Cardiac fibroblast (primary cell): ENCODE data around the gene INTS11.

Experiments
- DNase-seq, 2 donors: peaks; one replicate each; pipeline versions ENCODE4 v3.0.0 to v3.0.0-alpha.2; 2010; ENCODE audit warnings: low read depth in 2 of 2
- H3K4me3 ChIP-seq, 2 donors: replicated peaks in 1 of 2; 1 replicate in 1 of 2; 2 replicates in 1 of 2; pipeline ENCODE4 v1.5.1; 2011; ENCODE audit warnings: low read depth in 2 of 2, low read length in 2 of 2, mild to moderate bottlenecking in 2 of 2, moderate library complexity in 1 of 2
- CTCF ChIP-seq: IDR thresholded peaks from one replicate; pipeline ENCODE4 v1.5.1; 2011; ENCODE audit warnings: low read depth, mild to moderate bottlenecking, low read length, inconsistent platforms

The INTS11 gene

GRCh38 chr1:1351511-1352427 is 27.3 kb upstream of the INTS11 start:
- H3K4me3 ChIP-seq, result peak overlapping the region; percentile 1 to 8
- TF ChIP-seq CTCF, result no peak
- peak in 1 of 2 donors; percentile 45 for DNase-seq

- H3K4me3 ChIP-seq, result peak within 1 kb of the TSS; percentile 73 to 74
- DNase-seq, result peak; percentile 53 to 70
Observed at GRCh38 chr1:1349256-1350012, 25.0 kb upstream of the INTS11 start, which contains the start of gene DVL1. TSS of gene DVL1 (minus strand) at chr1:1349418. CDS start at chr1:1349065, 353 bp downstream.

GRCh38 chr1:1348420-1349255 is 24.2 kb upstream of the INTS11 start:
- no peak for TF ChIP-seq CTCF
- peak; percentile 47 to 55 for DNase-seq

More at GRCh38 chr1:1349256-1350012, 25.0 kb upstream of the INTS11 start, which contains the start of gene DVL1:
- peak; percentile 47 for TF ChIP-seq CTCF

GRCh38 chr1:1347663-1348419 is 23.4 kb upstream of the INTS11 start:
- DNase-seq, result peak in 1 of 2 donors; percentile 31
- TF ChIP-seq CTCF, result no peak
- H3K4me3 ChIP-seq, result peak overlapping the region; percentile 61 to 74

More at GRCh38 chr1:1348420-1349255, 24.2 kb upstream of the INTS11 start:
- peak overlapping the region; percentile 73 to 74 for H3K4me3 ChIP-seq

GRCh38 chr1:1347026-1347595 is 22.7 kb upstream of the INTS11 start:
- no peak for DNase-seq
- no peak for TF ChIP-seq CTCF
- peak overlapping the region in 1 of 2 donors; percentile 74 for H3K4me3 ChIP-seq
